ENCODE results near the gene COL28A1. TPM values are rescaled to one million over a fixed set of nuclear protein-coding genes. Genes with fewer than 3 reads are reported as not detected.

The COL28A1 gene
- not detected in 2 replicates for total RNA-seq

GRCh38 chr7:7535691-7536090 is at the start of gene COL28A1:
Gene COL28A1 (minus strand): TSS chr7:7535873. CDS start chr7:7532875, 2,998 bp downstream.

GRCh38 chr7:7566651-7567611 is 31.3 kb upstream of the COL28A1 start, which contains the start of gene MIOS:
Gene MIOS (plus strand): TSS chr7:7566884. CDS start chr7:7572476, 5,592 bp downstream.

Other genes with a start within 250 kb of the COL28A1 start
- gene MIOS, start 31.0 kb upstream of the COL28A1 start, total RNA-seq, result 28.6 and 50.5 TPM in 2 replicates
- 4.9 and 13.8 TPM in 2 replicates for gene UMAD1, start 104.9 kb upstream of the COL28A1 start, total RNA-seq
- gene RPA3, start 182.7 kb upstream of the COL28A1 start, total RNA-seq, result 40.0 and 48.2 TPM in 2 replicates